Measurements from ENCODE around the gene RPL19.

GRCh38 chr17:39208136-39208535 is 8.1 kb downstream of the RPL19 start:
- no peak for TF ChIP-seq CTCF (IDR thresholded peaks at IDR 0.05)
- no peak for TF ChIP-seq POLR2A (IDR thresholded peaks at IDR 0.05)

Measured in lower leg skin (tissue), 3 donors.